GM19463 (cell line): ENCODE measurements around the gene EXOSC7.
"Not testable (repeated sequence)": the region's sequence is repeated elsewhere in the genome, so short reads cannot be mapped to it uniquely, and the experiment has no call there.

Source experiments
- ATAC-seq: cut with Tn5 transposase; IDR thresholded peaks from one replicate; pipeline ENCODE4 v1.9.1; 2021; ENCODE audit warnings: mild to moderate bottlenecking, moderate library complexity; ENCODE audit not compliant: unreplicated experiment

EXOSC7 gene

GRCh38 chr3:44961888-44962287, 14.2 kb upstream of the EXOSC7 start:
- no peak for ATAC-seq

GRCh38 chr3:44962621-44963393, 13.2 kb upstream of the EXOSC7 start:
- no peak for ATAC-seq

GRCh38 chr3:44963571-44964325, 12.3 kb upstream of the EXOSC7 start:
- ATAC-seq = no peak

GRCh38 chr3:44965165-44965564, 10.9 kb upstream of the EXOSC7 start:
- no peak for ATAC-seq

- ATAC-seq = no peak
These were observed 9.2 kb upstream of the EXOSC7 start for GRCh38 chr3:44966795-44967278.

GRCh38 chr3:44968447-44968858, 7.6 kb upstream of the EXOSC7 start:
- no peak for ATAC-seq

GRCh38 chr3:44969154-44969827, 6.8 kb upstream of the EXOSC7 start:
- ATAC-seq = no peak

GRCh38 chr3:44969828-44970179, 6.2 kb upstream of the EXOSC7 start:
- no peak for ATAC-seq

GRCh38 chr3:44970926-44971490, 5.0 kb upstream of the EXOSC7 start:
- ATAC-seq = no peak

GRCh38 chr3:44974416-44974815, 1.6 kb upstream of the EXOSC7 start:
- no peak for ATAC-seq

GRCh38 chr3:44981220-44981619, 5.2 kb downstream of the EXOSC7 start:
- ATAC-seq = no peak

GRCh38 chr3:44981751-44982150, 5.7 kb downstream of the EXOSC7 start:
- ATAC-seq = peak; percentile 65

- ATAC-seq = no peak
These were observed 6.8 kb downstream of the EXOSC7 start for GRCh38 chr3:44982817-44983216.

- ATAC-seq = no peak
These were observed 7.5 kb downstream of the EXOSC7 start for GRCh38 chr3:44983484-44983941.

- ATAC-seq = peak; percentile 41
These were observed 8.3 kb downstream of the EXOSC7 start for GRCh38 chr3:44984335-44984734.

- not testable (repeated sequence) for ATAC-seq
These were observed 10.3 kb downstream of the EXOSC7 start for GRCh38 chr3:44986330-44986729.

- no peak for ATAC-seq
These were observed 11.3 kb downstream of the EXOSC7 start for GRCh38 chr3:44987332-44987731.

GRCh38 chr3:44988073-44988472, 12.0 kb downstream of the EXOSC7 start:
- no peak for ATAC-seq

GRCh38 chr3:44989141-44989540, 13.1 kb downstream of the EXOSC7 start:
- no peak for ATAC-seq

GRCh38 chr3:44989636-44990373, 13.8 kb downstream of the EXOSC7 start:
- no peak for ATAC-seq
